ENCODE data around the gene ABCA6. TPM values are rescaled to one million over a fixed set of nuclear protein-coding genes. Genes with fewer than 3 reads are reported as not detected.

The ABCA6 gene
- total RNA-seq, 1 donor = 30.4 TPM

GRCh38 chr17:69059458-69060175, 82.1 kb downstream of the ABCA6 start:
- no peak for DNase-seq (ENCODE audit: insufficient read length, low spot score, missing footprints)
- H3K4me2 ChIP-seq (ENCODE audit: insufficient read depth, low read length) = peak overlapping the region; percentile 50
- no peak for TF ChIP-seq CTCF (IDR thresholded peaks at IDR 0.05; ENCODE audit: extremely low read depth, low read depth, low read length)
- no peaks in the 10 kb centered on the region for H3K9me3 ChIP-seq (ENCODE audit: low read depth, low read length)
- H3K36me3 ChIP-seq (ENCODE audit: insufficient read depth, low read length) = no peaks in the 10 kb centered on the region
- H3K4me1 ChIP-seq (ENCODE audit: insufficient read depth, low read length) = peaks cover 24% of the 10 kb centered on the region
- no peaks in the 10 kb centered on the region for H4K20me1 ChIP-seq (ENCODE audit: insufficient read depth, low read length)
- H3K79me2 ChIP-seq (ENCODE audit: insufficient read depth, low read length) = no peaks in the 10 kb centered on the region
- H2AFZ ChIP-seq (ENCODE audit: low read length) = peak overlapping the region; percentile 49
- H3K27me3 ChIP-seq (ENCODE audit: insufficient read depth, low read length) = no peaks in the 10 kb centered on the region
- peak overlapping the region; percentile 67 for H3K27ac ChIP-seq (ENCODE audit: low read depth, low read length)
- peak overlapping the region; percentile 23 for H3K4me3 ChIP-seq (ENCODE audit: insufficient read depth, low read length)

- H4K20me1 ChIP-seq (ENCODE audit: insufficient read depth, low read length) = no peaks in the 10 kb centered on the region
- H3K27ac ChIP-seq (ENCODE audit: low read depth, low read length) = no peak overlapping the region
- H3K36me3 ChIP-seq (ENCODE audit: insufficient read depth, low read length) = no peaks in the 10 kb centered on the region
- TF ChIP-seq CTCF (IDR thresholded peaks at IDR 0.05; ENCODE audit: extremely low read depth, low read depth, low read length) = no peak
- H3K4me1 ChIP-seq (ENCODE audit: insufficient read depth, low read length) = peaks cover 24% of the 10 kb centered on the region
- no peak overlapping the region for H2AFZ ChIP-seq (ENCODE audit: low read length)
- peak; percentile 23 for DNase-seq (ENCODE audit: insufficient read length, low spot score, missing footprints)
- no peak overlapping the region for H3K4me3 ChIP-seq (ENCODE audit: insufficient read depth, low read length)
- no peaks in the 10 kb centered on the region for H3K27me3 ChIP-seq (ENCODE audit: insufficient read depth, low read length)
- H3K4me2 ChIP-seq (ENCODE audit: insufficient read depth, low read length) = no peak overlapping the region
- H3K9me3 ChIP-seq (ENCODE audit: low read depth, low read length) = no peaks in the 10 kb centered on the region
- H3K79me2 ChIP-seq (ENCODE audit: insufficient read depth, low read length) = no peaks in the 10 kb centered on the region
Observed at GRCh38 chr17:69058165-69058564, 83.5 kb downstream of the ABCA6 start.

- TF ChIP-seq CTCF (IDR thresholded peaks at IDR 0.05; ENCODE audit: extremely low read depth, low read depth, low read length) = no peak
- H2AFZ ChIP-seq (ENCODE audit: low read length) = no peak overlapping the region
- no peak for DNase-seq (ENCODE audit: insufficient read length, low spot score, missing footprints)
- H3K9me3 ChIP-seq (ENCODE audit: low read depth, low read length) = no peaks in the 10 kb centered on the region
- H3K4me2 ChIP-seq (ENCODE audit: insufficient read depth, low read length) = no peak overlapping the region
- H3K4me1 ChIP-seq (ENCODE audit: insufficient read depth, low read length) = peaks cover 24% of the 10 kb centered on the region
- H3K27ac ChIP-seq (ENCODE audit: low read depth, low read length) = no peak overlapping the region
- no peaks in the 10 kb centered on the region for H4K20me1 ChIP-seq (ENCODE audit: insufficient read depth, low read length)
- no peak overlapping the region for H3K4me3 ChIP-seq (ENCODE audit: insufficient read depth, low read length)
- H3K79me2 ChIP-seq (ENCODE audit: insufficient read depth, low read length) = no peaks in the 10 kb centered on the region
- H3K36me3 ChIP-seq (ENCODE audit: insufficient read depth, low read length) = no peaks in the 10 kb centered on the region
- no peaks in the 10 kb centered on the region for H3K27me3 ChIP-seq (ENCODE audit: insufficient read depth, low read length)
Observed at GRCh38 chr17:69057280-69057679, 84.4 kb downstream of the ABCA6 start.

GRCh38 chr17:69056179-69056823, 85.4 kb downstream of the ABCA6 start:
- no peak for DNase-seq (ENCODE audit: insufficient read length, low spot score, missing footprints)
- no peak for TF ChIP-seq CTCF (IDR thresholded peaks at IDR 0.05; ENCODE audit: extremely low read depth, low read depth, low read length)
- Histone ChIP-seq H2AFZ (ENCODE audit: low read length) (no peak overlapping the region), H3K4me3 (ENCODE audit: insufficient read depth, low read length) (no peak overlapping the region), H3K27me3 (ENCODE audit: insufficient read depth, low read length) (no peaks in the 10 kb centered on the region), H3K9me3 (ENCODE audit: low read depth, low read length) (no peaks in the 10 kb centered on the region), H3K4me1 (ENCODE audit: insufficient read depth, low read length) (peaks cover 20% of the 10 kb centered on the region), H3K4me2 (ENCODE audit: insufficient read depth, low read length) (no peak overlapping the region), H3K36me3 (ENCODE audit: insufficient read depth, low read length) (no peaks in the 10 kb centered on the region), H3K79me2 (ENCODE audit: insufficient read depth, low read length) (no peaks in the 10 kb centered on the region), H3K27ac (ENCODE audit: low read depth, low read length) (no peak overlapping the region), H4K20me1 (ENCODE audit: insufficient read depth, low read length) (no peaks in the 10 kb centered on the region)

Data from osteoblast (primary cell).